Ascending aorta (tissue), 2 donors: ENCODE results near the gene ESPN. TPM values are rescaled to one million over a fixed set of nuclear protein-coding genes. Genes with fewer than 3 reads are reported as not detected.

Experiments used
- DNase-seq, 2 donors: peaks; one replicate each; pipeline ENCODE4 v3.0.0-alpha.2; 2019; ENCODE audit warnings: low spot score in 2 of 2
- H3K27ac ChIP-seq, 2 donors: fragments of 200-600 bp; sonication (generic); one replicate each; pipeline ENCODE4 v1.5.1; 2016 to 2017; ENCODE audit warnings: mild to moderate bottlenecking in 1 of 2
- H3K27me3 ChIP-seq: fragments of 200-600 bp; sonication (generic); one replicate; pipeline ENCODE4 v1.5.1; 2017
- H3K36me3 ChIP-seq, 2 donors: fragments of 200-600 bp; sonication (generic); one replicate each; pipeline ENCODE4 v1.5.1; 2016
- H3K4me1 ChIP-seq, 2 donors: fragments of 200-600 bp; sonication (generic); one replicate each; pipeline ENCODE4 v1.5.1; 2016 to 2017; ENCODE audit warnings: mild to moderate bottlenecking in 1 of 2
- H3K4me3 ChIP-seq, 2 donors: fragments of 200-600 bp; sonication (generic); one replicate each; pipeline ENCODE4 v1.5.1; 2016 to 2017; ENCODE audit warnings: mild to moderate bottlenecking in 1 of 2
- H3K9me3 ChIP-seq, 2 donors: fragments of 200-600 bp; sonication (generic); one replicate each; pipeline ENCODE4 v1.5.1; 2016
- intact Hi-C: fragments of 100-400 bp; cut with DNase I; formaldehyde crosslinking; loops from one replicate; pipeline ENCODE4 v1.15.1; 2023
- total RNA-seq: library from RNA; depleted of rRNA; stranded (reverse); fragments of >200 nt; gene quantifications from one replicate; pipeline ENCODE4 v1.1.0, GENCODE V29; 2016
- TF ChIP-seq, protein P1 (sequence below), 3 experiments: fragments of 200-600 bp in 2 of 3; fragments of 450-650 bp in 1 of 3; sonication (generic) in 2 of 3; IDR thresholded peaks; one replicate each; pipeline ENCODE4 v1.5.1; 2016 to 2019; ENCODE audit warnings: antibody characterized with exemption in 3 of 3, mild to moderate bottlenecking in 1 of 3, moderate library complexity in 1 of 3

Gene ESPN
- total RNA-seq, 1 donor from 2014 or later: 2.2 TPM

DNA sequence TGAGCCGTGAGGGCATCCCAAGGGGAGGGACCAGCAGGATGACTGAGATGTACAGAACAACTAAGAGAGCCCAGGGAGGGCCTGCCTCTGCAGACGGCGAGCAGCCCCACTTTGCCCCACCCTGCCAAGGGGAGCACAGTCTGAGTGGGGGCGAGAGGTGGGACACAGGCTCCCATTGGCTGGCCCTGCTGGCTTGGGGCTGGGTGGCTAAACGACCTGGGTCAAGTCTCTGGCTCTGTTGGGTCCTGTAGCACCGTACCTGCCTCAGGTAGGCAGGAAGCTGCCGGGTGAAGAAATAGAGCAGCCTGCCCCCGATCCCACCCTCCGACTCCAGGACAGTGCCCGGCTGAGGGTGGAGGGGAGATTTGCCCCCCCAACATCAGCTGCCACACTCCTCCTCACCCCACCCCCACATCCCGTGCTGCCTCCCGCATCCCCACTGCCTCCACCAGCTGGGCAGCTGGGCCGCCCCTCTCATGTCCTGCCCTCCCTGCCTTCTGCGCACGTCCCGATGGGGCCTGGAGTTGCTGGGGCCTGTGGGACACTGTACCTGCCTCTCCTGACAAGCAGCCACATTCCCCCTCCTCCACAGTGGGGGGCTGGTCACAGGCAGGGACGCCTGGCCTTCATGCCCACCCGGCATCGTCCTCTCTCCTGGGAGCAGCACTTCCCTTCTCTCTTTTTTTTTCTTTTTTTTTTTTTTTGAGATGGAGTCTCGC, 79.5 kb downstream of the ESPN start:
- H3K36me3 ChIP-seq: no peaks in the 10 kb centered on the region
- intact Hi-C loops: no loop called here
- peaks cover 24 to 41% of the 10 kb centered on the region in 2 donors for H3K4me1 ChIP-seq
- no peaks in the 10 kb centered on the region for H3K9me3 ChIP-seq
- H3K4me3 ChIP-seq: no peak overlapping the region
- H3K27ac ChIP-seq: no peak overlapping the region
- DNase-seq: no peak
- H3K27me3 ChIP-seq: no peaks in the 10 kb centered on the region
- TF ChIP-seq, protein P1, sequence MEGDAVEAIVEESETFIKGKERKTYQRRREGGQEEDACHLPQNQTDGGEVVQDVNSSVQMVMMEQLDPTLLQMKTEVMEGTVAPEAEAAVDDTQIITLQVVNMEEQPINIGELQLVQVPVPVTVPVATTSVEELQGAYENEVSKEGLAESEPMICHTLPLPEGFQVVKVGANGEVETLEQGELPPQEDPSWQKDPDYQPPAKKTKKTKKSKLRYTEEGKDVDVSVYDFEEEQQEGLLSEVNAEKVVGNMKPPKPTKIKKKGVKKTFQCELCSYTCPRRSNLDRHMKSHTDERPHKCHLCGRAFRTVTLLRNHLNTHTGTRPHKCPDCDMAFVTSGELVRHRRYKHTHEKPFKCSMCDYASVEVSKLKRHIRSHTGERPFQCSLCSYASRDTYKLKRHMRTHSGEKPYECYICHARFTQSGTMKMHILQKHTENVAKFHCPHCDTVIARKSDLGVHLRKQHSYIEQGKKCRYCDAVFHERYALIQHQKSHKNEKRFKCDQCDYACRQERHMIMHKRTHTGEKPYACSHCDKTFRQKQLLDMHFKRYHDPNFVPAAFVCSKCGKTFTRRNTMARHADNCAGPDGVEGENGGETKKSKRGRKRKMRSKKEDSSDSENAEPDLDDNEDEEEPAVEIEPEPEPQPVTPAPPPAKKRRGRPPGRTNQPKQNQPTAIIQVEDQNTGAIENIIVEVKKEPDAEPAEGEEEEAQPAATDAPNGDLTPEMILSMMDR (IDR thresholded peaks at IDR 0.05): no peak

DNA sequence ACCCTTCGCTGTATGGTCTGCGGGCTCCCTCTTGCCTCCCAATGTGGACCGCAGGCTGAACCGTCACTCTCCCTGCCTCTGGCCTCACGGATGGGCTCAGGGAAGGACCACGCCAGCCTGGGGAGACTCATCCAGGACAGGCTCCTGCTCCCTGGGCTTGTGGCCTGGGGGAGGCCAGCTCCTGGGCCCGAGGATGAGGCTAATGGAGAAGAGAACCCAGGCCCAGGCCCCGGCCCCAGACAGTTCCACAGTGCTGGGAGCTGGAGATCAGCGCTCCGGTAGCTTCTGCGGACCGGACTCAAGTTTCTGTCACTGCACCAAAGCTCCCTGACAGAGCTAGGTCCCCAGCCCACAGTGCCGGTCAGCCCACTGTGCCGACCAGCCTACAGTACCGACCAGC, 80.3 kb downstream of the ESPN start:
- Histone ChIP-seq H3K27ac (no peak overlapping the region), H3K4me3 (no peak overlapping the region), H3K4me1 (peaks cover 24 to 38% of the 10 kb centered on the region in 2 donors), H3K9me3 (no peaks in the 10 kb centered on the region), H3K36me3 (no peaks in the 10 kb centered on the region), H3K27me3 (no peaks in the 10 kb centered on the region)
- TF ChIP-seq, protein P1 (IDR thresholded peaks at IDR 0.05): no peak
- no peak for DNase-seq
- intact Hi-C loops: no loop called here

DNA sequence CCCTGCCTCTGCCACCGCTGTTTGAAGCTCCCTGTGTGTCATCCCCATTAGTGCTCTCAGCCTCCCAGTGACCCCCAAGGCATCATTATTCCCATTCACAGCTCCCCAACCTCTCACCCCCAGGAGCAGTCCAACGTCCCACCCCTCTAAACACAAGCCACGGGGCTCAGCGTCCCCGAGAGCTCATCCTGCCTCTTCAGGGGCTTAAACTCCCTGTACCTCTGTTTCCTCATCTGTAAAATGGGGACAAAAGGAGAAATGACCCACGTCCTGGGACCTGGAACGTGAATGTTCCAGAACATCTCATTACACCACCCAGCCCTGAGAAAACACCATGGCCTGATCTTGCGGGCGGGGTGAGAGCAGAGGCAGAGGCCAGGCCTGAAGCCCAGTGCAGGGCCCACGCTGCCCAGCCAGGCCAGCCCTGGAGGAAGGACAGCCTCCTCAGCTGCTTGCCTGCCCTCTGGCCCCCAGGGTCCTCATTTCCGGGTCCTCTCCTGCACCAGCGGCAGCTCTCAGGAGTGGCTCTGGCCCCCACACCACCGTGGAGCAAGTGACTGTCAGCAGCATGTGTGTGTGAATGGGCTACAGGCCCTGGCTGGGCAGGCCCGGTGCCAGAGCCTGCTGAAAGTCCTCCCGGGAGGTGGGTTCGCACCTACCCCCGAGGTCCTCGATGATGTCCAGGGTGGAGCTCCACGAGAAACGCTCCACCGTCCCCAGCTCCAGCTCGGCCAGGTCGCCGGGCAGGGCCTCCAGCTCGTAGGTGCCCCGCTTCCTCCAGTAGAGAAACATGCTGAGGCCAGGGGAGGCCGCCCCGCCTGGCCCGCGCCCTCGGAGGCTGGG, 81.0 kb downstream of the ESPN start:
- DNase-seq: no peak
- intact Hi-C loops: no loop called here

DNA sequence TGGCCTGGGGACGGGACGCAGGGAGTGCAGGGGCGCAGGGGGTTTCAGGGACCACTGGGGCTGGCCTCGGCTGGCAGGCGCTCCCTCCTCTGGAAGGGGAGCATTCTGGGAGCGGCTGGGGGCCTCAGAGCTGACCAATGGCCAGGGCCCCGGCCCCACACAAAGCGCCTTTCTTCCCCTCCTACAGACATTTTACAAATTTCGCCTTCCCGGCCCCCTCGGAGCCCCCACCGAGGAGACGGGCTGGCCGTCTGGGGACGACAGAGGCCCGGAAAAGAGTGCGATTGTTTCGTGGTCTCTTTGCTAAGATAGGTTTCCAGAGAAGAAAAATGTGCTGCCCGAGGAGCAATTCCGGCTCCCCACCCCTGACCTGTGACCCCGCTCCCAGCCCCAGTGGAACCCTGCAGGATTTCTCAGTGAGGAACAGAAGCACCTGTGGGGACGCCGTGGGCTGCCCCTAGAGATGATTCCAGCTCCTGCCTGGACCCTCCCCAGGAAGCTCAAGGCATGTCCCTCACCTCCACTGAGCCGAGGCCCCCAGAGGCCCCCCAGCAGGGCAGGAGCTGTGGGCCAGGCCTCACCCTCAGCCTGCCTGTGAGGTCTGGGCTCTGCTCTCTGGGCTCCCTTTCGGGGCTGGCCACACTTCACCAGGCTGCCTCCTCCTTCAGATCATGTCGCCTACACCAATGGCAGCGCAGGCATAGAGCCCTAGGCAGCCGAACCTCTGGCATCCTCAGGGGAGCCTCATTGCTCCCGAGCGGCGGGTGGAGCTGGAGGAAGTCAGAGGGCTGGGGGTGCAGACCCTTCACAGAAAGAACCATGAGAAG, 81.8 kb downstream of the ESPN start:
- Histone ChIP-seq H3K4me3 (no peak overlapping the region), H3K27ac (no peak overlapping the region), H3K36me3 (no peaks in the 10 kb centered on the region), H3K4me1 (peaks cover 20 to 25% of the 10 kb centered on the region in 2 donors), H3K27me3 (no peaks in the 10 kb centered on the region), H3K9me3 (no peaks in the 10 kb centered on the region)
- no peak for DNase-seq
- intact Hi-C loops: no loop called here
- TF ChIP-seq, protein P1 (IDR thresholded peaks at IDR 0.05): no peak

More for the DNA sequence above, 81.0 kb downstream of the ESPN start:
- H3K36me3 ChIP-seq: no peaks in the 10 kb centered on the region
- H3K27me3 ChIP-seq: no peaks in the 10 kb centered on the region
- peaks cover 24 to 34% of the 10 kb centered on the region in 2 donors for H3K4me1 ChIP-seq
- H3K9me3 ChIP-seq: no peaks in the 10 kb centered on the region
- H3K4me3 ChIP-seq: no peak overlapping the region
- TF ChIP-seq, protein P1 (IDR thresholded peaks at IDR 0.05): no peak
- H3K27ac ChIP-seq: no peak overlapping the region

DNA sequence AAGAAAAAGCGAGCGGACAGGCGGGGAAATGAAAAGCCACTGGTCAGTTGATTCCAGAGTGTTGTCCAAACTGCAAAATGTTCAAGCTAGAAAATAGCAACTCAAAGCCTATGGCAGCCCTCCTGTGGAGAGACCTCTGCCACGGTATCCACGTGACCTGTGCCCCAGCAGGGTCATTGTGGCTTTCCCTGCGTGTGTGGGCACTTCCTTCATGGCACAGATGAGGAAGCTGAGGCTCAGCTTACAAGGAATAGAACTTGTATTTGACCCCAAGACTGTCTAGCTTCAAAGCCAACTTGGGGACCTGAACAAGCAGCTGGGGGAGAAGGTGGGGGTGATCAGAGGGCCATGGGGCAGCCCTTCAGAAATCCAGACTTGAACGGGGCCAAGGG, 82.5 kb downstream of the ESPN start:
- Histone ChIP-seq H3K9me3 (no peaks in the 10 kb centered on the region), H3K36me3 (no peaks in the 10 kb centered on the region), H3K4me3 (no peak overlapping the region), H3K4me1 (peaks cover 14 to 19% of the 10 kb centered on the region in 2 donors), H3K27me3 (no peaks in the 10 kb centered on the region), H3K27ac (no peak overlapping the region)
- intact Hi-C loops: no loop called here
- TF ChIP-seq, protein P1 (IDR thresholded peaks at IDR 0.05): no peak
- DNase-seq: no peak
